ENCODE measurements around the gene RPS3. TPM values are rescaled to one million over a fixed set of nuclear protein-coding genes. Genes with fewer than 3 reads are reported as not detected.

The RPS3 gene
- polyA plus RNA-seq, 2 of the 4 experiments (the other 2 are of a cell fraction) = 3,468 to 3,544 TPM

GRCh38 chr11:75352588-75353206 is 46.6 kb upstream of the RPS3 start (continued):
- TF ChIP-seq USF2 (IDR thresholded peaks at IDR 0.05) = no peak
- no peak for TF ChIP-seq BCL3 (IDR thresholded peaks at IDR 0.05)
- TF ChIP-seq NR3C1 (IDR thresholded peaks at IDR 0.05) = no peak
- no peak for TF ChIP-seq RFX5 (IDR thresholded peaks at IDR 0.05)
- TF ChIP-seq MYC (IDR thresholded peaks at IDR 0.05; ENCODE audit: borderline replicate concordance, low read length) = no peak
- TF ChIP-seq ZFP36 (IDR thresholded peaks at IDR 0.05; ENCODE audit: borderline replicate concordance, partially characterized antibody) = no peak
- TF ChIP-seq MAX (IDR thresholded peaks at IDR 0.05) = no peak
- no peak for TF ChIP-seq SREBF2 (IDR thresholded peaks at IDR 0.05)
- TF ChIP-seq CBX2 (IDR thresholded peaks at IDR 0.05; ENCODE audit: borderline replicate concordance, low read depth) = no peak

- CTCF ChIA-PET = interaction anchor here (1.1 to 2.8 kb wide), 4 partner anchors 17 to 75 kb away, joined by 3 to 14 read pairs (median 6); no protein-coding TSS in a partner anchor
- peaks cover 24% of the 10 kb centered on the region for H3K4me1 ChIP-seq
- DNase-seq (ENCODE audit: low read depth in 1 of 2, low spot score in 1 of 2) = no peak
- H3K27ac ChIP-seq = no peak overlapping the region
- ATAC-seq = no peak
- FAIRE-seq = no peak
- H3K4me3 ChIP-seq = no peak overlapping the region
- POLR2A ChIA-PET = no interaction called here
- H3K4me2 ChIP-seq = no peak overlapping the region
- TF ChIP-seq POLR2AphosphoS2 (conservative IDR thresholded peaks at IDR 0.05; ENCODE audit: low read length) = no peak
- TF ChIP-seq GATA3 (IDR thresholded peaks at IDR 0.05; ENCODE audit: borderline replicate concordance) = no peak
- TF ChIP-seq NPAS2 (CRISPR knock-in tag; IDR thresholded peaks at IDR 0.05; ENCODE audit: borderline replicate concordance) = no peak
- TF ChIP-seq HEYL (CRISPR knock-in tag; IDR thresholded peaks at IDR 0.05) = no peak
- TF ChIP-seq CHD4 (IDR thresholded peaks at IDR 0.05; ENCODE audit: borderline replicate concordance) = no peak
- TF ChIP-seq FOXS1 (CRISPR knock-in tag; IDR thresholded peaks at IDR 0.05) = no peak
- TF ChIP-seq REST (IDR thresholded peaks at IDR 0.05) = no peak
- no peak for TF ChIP-seq NR3C1 (IDR thresholded peaks at IDR 0.05)
- no peak for TF ChIP-seq HES2 (IDR thresholded peaks at IDR 0.05)
- TF ChIP-seq MAX (IDR thresholded peaks at IDR 0.05) = no peak
- TF ChIP-seq FOSL2 (IDR thresholded peaks at IDR 0.05) = no peak
- TF ChIP-seq FOSL2 (CRISPR knock-in tag; IDR thresholded peaks at IDR 0.05) = no peak
- TF ChIP-seq CTCF (IDR thresholded peaks at IDR 0.05) = no peak
- TF ChIP-seq CEBPB (IDR thresholded peaks at IDR 0.05) = no peak
- no peak for TF ChIP-seq BCL3 (IDR thresholded peaks at IDR 0.05)
- TF ChIP-seq EHMT2 (IDR thresholded peaks at IDR 0.05; ENCODE audit: low read depth) = no peak
- H3K9me3 ChIP-seq = no peaks in the 10 kb centered on the region
- WGBS (ENCODE audit: missing lambda C conversion rate) = 66% methylated on average over 10 of the region's 10 CpGs
These were observed 44.3 kb upstream of the RPS3 start for GRCh38 chr11:75355051-75355450.

Data from A549 (cell line).